OCI-LY3 (cell line): ENCODE results near the gene UBE2D3.
"Not testable (repeated sequence)": the region's sequence is repeated elsewhere in the genome, so short reads cannot be mapped to it uniquely, and the experiment has no call there.

ENCODE experiments used
- H2AFZ ChIP-seq: fragments of 200-600, 300-600 bp; shearing (Covaris generic); 2 replicates; pipeline ENCODE4 v1.6.0; 2014; ENCODE audit warnings: antibody characterized with exemption, low read depth, low read length
- H3K27ac ChIP-seq: fragments of 200-600, 300-600 bp; sonication (generic); 2 replicates; pipeline ENCODE4 v1.5.1; 2014; ENCODE audit warnings: mild to moderate bottlenecking, low read length, moderate library complexity, mixed read lengths
- H3K27me3 ChIP-seq: fragments of 200-600, 300-600 bp; sonication (generic); 2 replicates; pipeline ENCODE4 v1.6.1; 2014; ENCODE audit warnings: low read depth, low read length, mixed read lengths
- H3K36me3 ChIP-seq: fragments of 200-600, 300-600 bp; sonication (generic); replicated peaks from 2 replicates; pipeline ENCODE3; 2014; ENCODE audit warnings: low read depth, low read length, mixed read lengths
- H3K4me1 ChIP-seq: fragments of 300-600, 200-600 bp; sonication (generic); 2 replicates; pipeline ENCODE4 v1.6.1; 2014; ENCODE audit warnings: low read length, mixed read lengths
- H3K4me2 ChIP-seq: fragments of 200-600, 300-600 bp; sonication (generic); 2 replicates; pipeline ENCODE4 v1.6.1; 2014; ENCODE audit warnings: low read length, mixed read lengths
- H3K4me3 ChIP-seq: fragments of 300-600, 200-600 bp; sonication (generic); 2 replicates; pipeline ENCODE4 v1.5.1; 2014; ENCODE audit warnings: antibody characterized with exemption, mild to moderate bottlenecking, low read length, moderate library complexity
- H3K79me2 ChIP-seq: fragments of 300-600, 200-600 bp; shearing (Covaris generic); 2 replicates; pipeline ENCODE4 v1.6.1; 2014; ENCODE audit warnings: mild to moderate bottlenecking, low read length, mixed read lengths
- H3K9ac ChIP-seq: fragments of 300-600, 200-600 bp; shearing (Covaris generic); 2 replicates; pipeline ENCODE4 v1.6.0; 2014; ENCODE audit warnings: mild to moderate bottlenecking, low read length, moderate library complexity
- H3K9me3 ChIP-seq: fragments of 200-600, 300-600 bp; shearing (Covaris generic); 2 replicates; pipeline ENCODE4 v1.6.1; 2014; ENCODE audit warnings: low read length, mixed read lengths; ENCODE audit not compliant: insufficient read depth
- H4K20me1 ChIP-seq: fragments of 200-600, 300-600 bp; sonication (generic); 2 replicates; pipeline ENCODE4 v1.6.1; 2016; ENCODE audit warnings: low read length, mixed read lengths; ENCODE audit not compliant: insufficient read depth
- EZH2phosphoT487 ChIP-seq: fragments of 200-600 bp; shearing (Covaris generic); IDR thresholded peaks from 2 replicates; pipeline ENCODE4 v1.6.1; 2018; ENCODE audit warnings: antibody characterized with exemption, mixed run types, low read depth
- TF ChIP-seq, protein P1 (sequence below): fragments of 200-600, 300-600 bp; sonication (generic); IDR thresholded peaks from 2 replicates; pipeline ENCODE4 v1.5.1; 2014; ENCODE audit warnings: antibody characterized with exemption, low read length, low read depth

The UBE2D3 gene

GRCh38 chr4:102868781-102869568 is 41.6 kb upstream of the UBE2D3 start, which contains the start of gene CISD2:
CISD2 (plus strand) TSS chr4:102868992; CDS start chr4:102869085, 93 bp downstream.
- no peak for TF ChIP-seq EZH2phosphoT487
- TF ChIP-seq, protein P1, sequence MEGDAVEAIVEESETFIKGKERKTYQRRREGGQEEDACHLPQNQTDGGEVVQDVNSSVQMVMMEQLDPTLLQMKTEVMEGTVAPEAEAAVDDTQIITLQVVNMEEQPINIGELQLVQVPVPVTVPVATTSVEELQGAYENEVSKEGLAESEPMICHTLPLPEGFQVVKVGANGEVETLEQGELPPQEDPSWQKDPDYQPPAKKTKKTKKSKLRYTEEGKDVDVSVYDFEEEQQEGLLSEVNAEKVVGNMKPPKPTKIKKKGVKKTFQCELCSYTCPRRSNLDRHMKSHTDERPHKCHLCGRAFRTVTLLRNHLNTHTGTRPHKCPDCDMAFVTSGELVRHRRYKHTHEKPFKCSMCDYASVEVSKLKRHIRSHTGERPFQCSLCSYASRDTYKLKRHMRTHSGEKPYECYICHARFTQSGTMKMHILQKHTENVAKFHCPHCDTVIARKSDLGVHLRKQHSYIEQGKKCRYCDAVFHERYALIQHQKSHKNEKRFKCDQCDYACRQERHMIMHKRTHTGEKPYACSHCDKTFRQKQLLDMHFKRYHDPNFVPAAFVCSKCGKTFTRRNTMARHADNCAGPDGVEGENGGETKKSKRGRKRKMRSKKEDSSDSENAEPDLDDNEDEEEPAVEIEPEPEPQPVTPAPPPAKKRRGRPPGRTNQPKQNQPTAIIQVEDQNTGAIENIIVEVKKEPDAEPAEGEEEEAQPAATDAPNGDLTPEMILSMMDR: no peak
- Histone ChIP-seq H3K36me3 (peaks cover 29% of the 10 kb centered on the region), H2AFZ (peak within 1 kb of the TSS; percentile 82), H3K9ac (peak within 1 kb of the TSS; percentile 78), H3K9me3 (no peaks in the 10 kb centered on the region), H3K27me3 (no peaks in the 10 kb centered on the region), H3K4me1 (peaks cover 24% of the 10 kb centered on the region), H3K4me3 (peak within 1 kb of the TSS; percentile 93), H4K20me1 (no peaks in the 10 kb centered on the region), H3K4me2 (peak within 1 kb of the TSS; percentile 84), H3K79me2 (peaks cover 90% of the 10 kb centered on the region), H3K27ac (peak within 1 kb of the TSS; percentile 88)

- H3K4me1 ChIP-seq: peaks cover 24% of the 10 kb centered on the region
- peak overlapping the region; percentile 78 for H3K9ac ChIP-seq
- H4K20me1 ChIP-seq: no peaks in the 10 kb centered on the region
- no peaks in the 10 kb centered on the region for H3K9me3 ChIP-seq
- peak overlapping the region; percentile 84 for H3K4me2 ChIP-seq
- no peaks in the 10 kb centered on the region for H3K27me3 ChIP-seq
- peak overlapping the region; percentile 88 for H3K27ac ChIP-seq
- H3K79me2 ChIP-seq: peaks cover 90% of the 10 kb centered on the region
- H2AFZ ChIP-seq: peak overlapping the region; percentile 81
- H3K4me3 ChIP-seq: peak overlapping the region; percentile 93
- no peak for TF ChIP-seq EZH2phosphoT487
- TF ChIP-seq, protein P1: no peak
- H3K36me3 ChIP-seq: peaks cover 29% of the 10 kb centered on the region
Measured at GRCh38 chr4:102868153-102868780, 40.9 kb upstream of the UBE2D3 start.

GRCh38 chr4:102867278-102868152 is 40.2 kb upstream of the UBE2D3 start:
- peaks cover 24% of the 10 kb centered on the region for H3K4me1 ChIP-seq
- no peaks in the 10 kb centered on the region for H3K27me3 ChIP-seq
- H3K4me3 ChIP-seq: peak overlapping the region; percentile 93
- H3K27ac ChIP-seq: peak overlapping the region; percentile 88
- H3K9me3 ChIP-seq: no peaks in the 10 kb centered on the region
- no peaks in the 10 kb centered on the region for H4K20me1 ChIP-seq
- peak overlapping the region; percentile 84 for H3K4me2 ChIP-seq
- peak overlapping the region; percentile 78 for H3K9ac ChIP-seq
- H3K79me2 ChIP-seq: peaks cover 84% of the 10 kb centered on the region
- peaks cover 30% of the 10 kb centered on the region for H3K36me3 ChIP-seq
- TF ChIP-seq, protein P1: no peak
- H2AFZ ChIP-seq: no peak overlapping the region

DNA sequence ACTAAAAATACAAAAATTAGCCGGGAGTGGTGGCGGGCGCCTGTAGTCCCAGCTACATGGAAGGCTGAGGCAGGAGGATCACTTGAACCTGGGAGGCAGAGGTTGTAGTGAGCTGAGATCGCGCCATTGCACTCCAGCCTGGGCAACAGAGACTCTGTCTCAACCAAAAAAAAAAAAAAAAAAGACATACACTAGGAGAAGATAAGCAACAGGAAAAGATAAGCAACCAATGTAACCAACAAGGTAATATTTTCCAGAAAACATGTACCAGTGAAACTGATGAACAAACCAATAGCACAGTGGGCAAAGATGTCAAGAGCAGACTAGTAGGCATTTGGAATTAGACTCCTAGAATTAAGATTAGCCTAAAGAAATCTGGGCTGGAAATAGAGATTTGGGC is 38.0 kb upstream of the UBE2D3 start:
- Histone ChIP-seq H3K79me2 (peaks cover 62% of the 10 kb centered on the region), H3K4me1 (peaks cover 13% of the 10 kb centered on the region), H3K36me3 (peaks cover 45% of the 10 kb centered on the region)
- H3K27ac ChIP-seq, H3K9me3 ChIP-seq, H3K9ac ChIP-seq, H3K4me2 ChIP-seq, H2AFZ ChIP-seq, H3K27me3 ChIP-seq, H4K20me1 ChIP-seq, H3K4me3 ChIP-seq: not testable (repeated sequence)
